H4 (cell line): ENCODE measurements around the gene MYADML2. TPM values are rescaled to one million over a fixed set of nuclear protein-coding genes. Genes with fewer than 3 reads are reported as not detected.

Experiments
- DNase-seq: peaks from one replicate; pipeline ENCODE4 v3.0.0-alpha.2; 2015; ENCODE audit warnings: low spot score
- total RNA-seq: library from RNA; depleted of rRNA; stranded (reverse); fragments of >200 nt; shearing (Covaris generic); gene quantifications from 2 replicates; pipeline ENCODE4 v1.2.3, GENCODE V29; 2014

Gene MYADML2
- total RNA-seq, 1 experiment from 2014 or later: not detected

GRCh38 chr17:81978524-81979298 lies 31.7 kb upstream of the MYADML2 start:
- DNase-seq: no peak

GRCh38 chr17:81977211-81977808 lies 30.3 kb upstream of the MYADML2 start, which contains the start of gene ASPSCR1:
Gene ASPSCR1, plus strand, starts transcription at chr17:81977629. Its CDS starts 18 bp downstream, at chr17:81977647.
- peak; percentile 71 for DNase-seq

- DNase-seq: no peak
Measured at GRCh38 chr17:81976332-81977210, 29.5 kb upstream of the MYADML2 start.

GRCh38 chr17:81973432-81973831 lies 26.4 kb upstream of the MYADML2 start:
- no peak for DNase-seq

GRCh38 chr17:81968850-81969812 lies 22.1 kb upstream of the MYADML2 start:
- no peak for DNase-seq

- no peak for DNase-seq
Measured at GRCh38 chr17:81968396-81968745, 21.3 kb upstream of the MYADML2 start.

- peak; percentile 85 for DNase-seq
Measured at GRCh38 chr17:81967533-81968395, 20.7 kb upstream of the MYADML2 start.

- DNase-seq: no peak
Measured at GRCh38 chr17:81967244-81967532, 20.2 kb upstream of the MYADML2 start.

GRCh38 chr17:81966343-81967243 lies 19.6 kb upstream of the MYADML2 start:
- DNase-seq: peak; percentile 43

- no peak for DNase-seq
Measured at GRCh38 chr17:81964081-81964849, 17.2 kb upstream of the MYADML2 start.

- DNase-seq: no peak
Measured at GRCh38 chr17:81962499-81963441, 15.7 kb upstream of the MYADML2 start.

- DNase-seq: no peak
Measured at GRCh38 chr17:81961521-81962498, 14.8 kb upstream of the MYADML2 start.

GRCh38 chr17:81961087-81961511 lies 14.1 kb upstream of the MYADML2 start, which contains the start of gene NOTUM:
Gene NOTUM, minus strand, starts transcription at chr17:81961187. Its CDS starts 278 bp downstream, at chr17:81960909.
- DNase-seq: no peak

GRCh38 chr17:81960130-81960958 lies 13.3 kb upstream of the MYADML2 start:
- DNase-seq: no peak
